SK-N-SH (cell line): Measurements from ENCODE around the gene MEGF6. TPM values are rescaled to one million over a fixed set of nuclear protein-coding genes. Genes with fewer than 3 reads are reported as not detected.

Experiments
- CTCF ChIA-PET: fragments of 300-600, 350-600 bp; formaldehyde crosslinking; extraction: SDS; loops from one replicate; lab custom pipeline; 2021; lab: Yijun Ruan, JAX
- POLR2A ChIA-PET: fragments of 350-600 bp; sonication (Branson Sonifier 250); formaldehyde crosslinking; extraction: SDS; loops from one replicate; lab custom pipeline; 2020; ENCODE audit warnings: antibody characterized with exemption, inconsistent platforms; lab: Yijun Ruan, JAX
- DNase-seq: peaks from one replicate; pipeline ENCODE4 v3.0.0; 2012
- H2AFZ ChIP-seq: fragments of 200-600 bp; sonication (generic); 2 replicates; pipeline ENCODE4 v1.8.1; 2016; ENCODE audit warnings: antibody characterized with exemption, mild to moderate bottlenecking, low read depth
- H3F3A ChIP-seq: fragments of 200-600 bp; sonication (generic); replicated peaks from 2 replicates; pipeline ENCODE3; 2016; ENCODE audit warnings: antibody characterized with exemption, mild to moderate bottlenecking; ENCODE audit not compliant: insufficient read depth
- H3K27ac ChIP-seq, 2 experiments: fragments of 200-500 bp in 1 of 2; fragments of 200-600 bp in 1 of 2; sonication (Bioruptor generic) in 1 of 2; sonication (generic), shearing (Covaris generic) in 1 of 2; 2 replicates each; pipeline versions ENCODE4 v1.5.1 to v1.6.1; 2014 to 2016; ENCODE audit warnings: low read depth in 2 of 2, inconsistent platforms in 1 of 2, low read length in 1 of 2, mild to moderate bottlenecking in 1 of 2, mixed read lengths in 1 of 2
- H3K27me3 ChIP-seq: fragments of 200-600 bp; sonication (generic), shearing (Covaris generic); 2 replicates; pipeline ENCODE4 v1.6.1; 2016; ENCODE audit warnings: mixed run types; ENCODE audit not compliant: insufficient read depth
- H3K36me3 ChIP-seq, 2 experiments: fragments of 200-500 bp in 1 of 2; fragments of 200-600 bp in 1 of 2; sonication (Bioruptor generic) in 1 of 2; sonication (generic) in 1 of 2; replicated peaks in 1 of 2; 2 replicates each; pipeline versions ENCODE3 to v1.5.1; 2014 to 2016; ENCODE audit warnings: low read length in 1 of 2, mild to moderate bottlenecking in 1 of 2; ENCODE audit not compliant: insufficient read depth in 2 of 2, control insufficient read depth in 1 of 2
- H3K4me1 ChIP-seq, 2 experiments: fragments of 200-500 bp in 1 of 2; fragments of 200-600 bp in 1 of 2; sonication (Bioruptor generic) in 1 of 2; sonication (generic), shearing (Covaris generic) in 1 of 2; 2 replicates each; pipeline versions ENCODE4 v1.5.1 to v1.6.1; 2014 to 2016; ENCODE audit warnings: low read depth in 1 of 2, low read length in 1 of 2, mixed run types in 1 of 2; ENCODE audit not compliant: insufficient read depth in 2 of 2, control insufficient read depth in 1 of 2
- H3K4me2 ChIP-seq: fragments of 200-600 bp; sonication (generic), shearing (Covaris generic); 2 replicates; pipeline ENCODE4 v1.6.1; 2017; ENCODE audit warnings: mixed run types
- H3K4me3 ChIP-seq, 2 experiments: fragments of 200-500 bp in 1 of 2; fragments of 200-600 bp in 1 of 2; sonication (Bioruptor generic) in 1 of 2; sonication (generic), shearing (Covaris generic) in 1 of 2; 2 replicates each; pipeline versions ENCODE4 v1.5.1 to v1.8.1; 2014 to 2016; ENCODE audit warnings: low read depth in 2 of 2, inconsistent platforms in 1 of 2, low read length in 1 of 2, mild to moderate bottlenecking in 1 of 2, mixed read lengths in 1 of 2, moderate library complexity in 1 of 2
- H3K79me2 ChIP-seq: fragments of 200-600 bp; sonication (generic); 2 replicates; pipeline ENCODE4 v1.8.1; 2017; ENCODE audit warnings: mild to moderate bottlenecking; ENCODE audit not compliant: insufficient read depth
- H3K9ac ChIP-seq: fragments of 200-600 bp; sonication (generic); 2 replicates; pipeline ENCODE4 v1.6.1; 2017; ENCODE audit warnings: mixed run types
- H3K9me2 ChIP-seq: fragments of 200-600 bp; sonication (generic); 2 replicates; pipeline ENCODE4 v1.6.1; 2017; ENCODE audit warnings: mixed run types
- H3K9me3 ChIP-seq: fragments of 200-600 bp; sonication (generic); 2 replicates; pipeline ENCODE4 v1.6.1; 2017; ENCODE audit warnings: mixed run types, mild to moderate bottlenecking, moderate library complexity
- H4K20me1 ChIP-seq: fragments of 200-600 bp; sonication (generic); 2 replicates; pipeline ENCODE4 v1.6.1; 2017; ENCODE audit warnings: mild to moderate bottlenecking, mixed run types; ENCODE audit not compliant: insufficient read depth
- CHD2 ChIP-seq: fragments of 150-350 bp; IDR thresholded peaks from 2 replicates; pipeline ENCODE4 v1.6.1; 2018; ENCODE audit warnings: low read length; ENCODE audit not compliant: partially characterized antibody
- ELF1 ChIP-seq: IDR thresholded peaks from 2 replicates; pipeline ENCODE4 v1.4.0; 2012
- EP300 ChIP-seq, 2 experiments: IDR thresholded peaks; 2 replicates each; pipeline versions ENCODE4 v1.4.0 to v1.6.1; 2012; ENCODE audit warnings: borderline replicate concordance in 1 of 2, low read depth in 1 of 2, low read length in 1 of 2
- FOSL2 ChIP-seq: IDR thresholded peaks from 2 replicates; pipeline ENCODE4 v1.4.0; 2012; ENCODE audit warnings: low read depth, mild to moderate bottlenecking, moderate library complexity, borderline replicate concordance
- FOXJ3 ChIP-seq: sonication (generic); formaldehyde crosslinking; IDR thresholded peaks from 2 replicates; pipeline ENCODE4 v1.5.1; 2020; ENCODE audit warnings: mild to moderate bottlenecking, missing genetic modification reagents
- GATA2 ChIP-seq: sonication (generic); formaldehyde crosslinking; IDR thresholded peaks from 2 replicates; pipeline ENCODE4 v1.5.0; 2020; ENCODE audit warnings: mild to moderate bottlenecking, missing genetic modification reagents
- MAX ChIP-seq: IDR thresholded peaks from 2 replicates; pipeline ENCODE4 v1.4.0; 2012; ENCODE audit warnings: low read depth
- MEF2A ChIP-seq: IDR thresholded peaks from 2 replicates; pipeline ENCODE4 v1.4.0; 2012; ENCODE audit warnings: low read depth, borderline replicate concordance
- MXI1 ChIP-seq: IDR thresholded peaks from 2 replicates; pipeline ENCODE4 v1.6.1; 2012; ENCODE audit warnings: mild to moderate bottlenecking, low read depth, low read length, improper control_type of control experiment
- NFIC ChIP-seq: IDR thresholded peaks from 2 replicates; pipeline ENCODE4 v1.4.0; 2012; ENCODE audit warnings: borderline replicate concordance
- POLR2AphosphoS5 ChIP-seq: IDR thresholded peaks from 2 replicates; pipeline ENCODE4 v1.6.1; 2012; ENCODE audit warnings: low read depth, low read length
- RAD21 ChIP-seq: IDR thresholded peaks from 2 replicates; pipeline ENCODE4 v1.6.1; 2012; ENCODE audit warnings: mild to moderate bottlenecking, low read length
- REST ChIP-seq: IDR thresholded peaks from 2 replicates; pipeline ENCODE4 v1.6.1; 2012; ENCODE audit warnings: mild to moderate bottlenecking, low read depth, low read length, moderate library complexity
- RFX5 ChIP-seq: IDR thresholded peaks from 2 replicates; pipeline ENCODE4 v1.6.1; 2012; ENCODE audit warnings: mild to moderate bottlenecking, improper control_type of control experiment, low read length
- RXRA ChIP-seq: IDR thresholded peaks from 2 replicates; pipeline ENCODE4 v1.4.0; 2012; ENCODE audit warnings: low read depth, mild to moderate bottlenecking, borderline replicate concordance
- SIN3A ChIP-seq: IDR thresholded peaks from 2 replicates; pipeline ENCODE4 v1.6.1; 2012; ENCODE audit warnings: low read depth, mild to moderate bottlenecking, low read length, moderate library complexity, borderline replicate concordance
- TEAD4 ChIP-seq: IDR thresholded peaks from 2 replicates; pipeline ENCODE4 v1.4.0; 2012; ENCODE audit warnings: mild to moderate bottlenecking, borderline replicate concordance; ENCODE audit not compliant: insufficient read depth
- USF1 ChIP-seq: IDR thresholded peaks from 2 replicates; pipeline ENCODE4 v1.4.0; 2012; ENCODE audit warnings: low read depth, borderline replicate concordance
- USF2 ChIP-seq: fragments of 150-350 bp; IDR thresholded peaks from 2 replicates; pipeline ENCODE4 v1.6.1; 2017; ENCODE audit warnings: antibody characterized with exemption, low read length, low read depth, borderline replicate concordance
- YY1 ChIP-seq: IDR thresholded peaks from 2 replicates; pipeline ENCODE4 v1.4.0; 2012; ENCODE audit warnings: low read depth, mild to moderate bottlenecking
- WGBS: methylation state at CpG from one replicate; pipeline ENCODE4 v1.1.6; 2017; ENCODE audit warnings: low lambda C conversion rate; 5-methylcytosine and 5-hydroxymethylcytosine counted together
- polyA plus RNA-seq, 3 experiments: library from polyadenylated mRNA; depleted of rRNA; stranded (reverse); fragments of >200 nt; gene quantifications; 2 replicates each; pipeline ENCODE4 v1.2.3, GENCODE V29; 2012

Gene MEGF6
- polyA plus RNA-seq, 1 of the 3 experiments (the other 2 are of a cell fraction), result 7.6 TPM

GRCh38 chr1:3483380-3483779 lies 127.9 kb downstream of the MEGF6 start (continued):
- no peak for TF ChIP-seq POLR2AphosphoS5
- TF ChIP-seq FOXJ3 (CRISPR knock-in tag), result no peak
- no peak for TF ChIP-seq MEF2A
- no peak for TF ChIP-seq MXI1
- TF ChIP-seq SIN3A, result no peak

GRCh38 chr1:3482378-3482849 lies 128.9 kb downstream of the MEGF6 start:
- Histone ChIP-seq H3K27me3 (no peaks in the 10 kb centered on the region), H3K79me2 (no peaks in the 10 kb centered on the region), H3K36me3 (no peaks in the 10 kb centered on the region), H4K20me1 (no peaks in the 10 kb centered on the region), H3F3A (no peaks in the 10 kb centered on the region), H3K27ac (no peak overlapping the region), H3K9me3 (no peaks in the 10 kb centered on the region), H3K9me2 (no peaks in the 10 kb centered on the region), H3K4me2 (no peak overlapping the region), H3K4me1 (peaks cover 0 to 5% of the 10 kb centered on the region in 2 experiments; a peak in 1 of 4 replicates), H3K9ac (no peak overlapping the region), H3K4me3 (no peak overlapping the region), H2AFZ (no peak overlapping the region)
- TF ChIP-seq RXRA, result no peak
- no peak for TF ChIP-seq YY1
- no peak for TF ChIP-seq USF1
- no peak for TF ChIP-seq FOSL2
- no peak for TF ChIP-seq USF2
- TF ChIP-seq EP300 (IDR thresholded peaks at IDR 0.05; ENCODE audit: borderline replicate concordance in 1 of 2, low read depth in 1 of 2, low read length in 1 of 2), result no peak
- no peak for TF ChIP-seq RFX5
- no peak for TF ChIP-seq ELF1
- no peak for TF ChIP-seq MXI1
- no peak for TF ChIP-seq MAX
- TF ChIP-seq CHD2, result no peak
- no peak for TF ChIP-seq RAD21
- no peak for TF ChIP-seq NFIC
- no peak for TF ChIP-seq REST
- TF ChIP-seq POLR2AphosphoS5, result no peak
- TF ChIP-seq GATA2 (CRISPR knock-in tag), result no peak
- TF ChIP-seq TEAD4, result no peak
- ChIA-PET POLR2A (no interaction called here), CTCF (interaction anchor here (0.9 to 4.0 kb wide), 8 partner anchors 8 to 83 kb away, joined by 3 to 57 read pairs (median 6); no protein-coding TSS in a partner anchor)
- DNase-seq, result no peak
- WGBS, result 45% methylated on average over 7 of the region's 18 CpGs
